Measurements from ENCODE around the gene HPS1. TPM values are rescaled to one million over a fixed set of nuclear protein-coding genes. Genes with fewer than 3 reads are reported as not detected.

Gene HPS1
- total RNA-seq, 2 donors from 2014 or later = 39.6 to 43.3 TPM

DNA sequence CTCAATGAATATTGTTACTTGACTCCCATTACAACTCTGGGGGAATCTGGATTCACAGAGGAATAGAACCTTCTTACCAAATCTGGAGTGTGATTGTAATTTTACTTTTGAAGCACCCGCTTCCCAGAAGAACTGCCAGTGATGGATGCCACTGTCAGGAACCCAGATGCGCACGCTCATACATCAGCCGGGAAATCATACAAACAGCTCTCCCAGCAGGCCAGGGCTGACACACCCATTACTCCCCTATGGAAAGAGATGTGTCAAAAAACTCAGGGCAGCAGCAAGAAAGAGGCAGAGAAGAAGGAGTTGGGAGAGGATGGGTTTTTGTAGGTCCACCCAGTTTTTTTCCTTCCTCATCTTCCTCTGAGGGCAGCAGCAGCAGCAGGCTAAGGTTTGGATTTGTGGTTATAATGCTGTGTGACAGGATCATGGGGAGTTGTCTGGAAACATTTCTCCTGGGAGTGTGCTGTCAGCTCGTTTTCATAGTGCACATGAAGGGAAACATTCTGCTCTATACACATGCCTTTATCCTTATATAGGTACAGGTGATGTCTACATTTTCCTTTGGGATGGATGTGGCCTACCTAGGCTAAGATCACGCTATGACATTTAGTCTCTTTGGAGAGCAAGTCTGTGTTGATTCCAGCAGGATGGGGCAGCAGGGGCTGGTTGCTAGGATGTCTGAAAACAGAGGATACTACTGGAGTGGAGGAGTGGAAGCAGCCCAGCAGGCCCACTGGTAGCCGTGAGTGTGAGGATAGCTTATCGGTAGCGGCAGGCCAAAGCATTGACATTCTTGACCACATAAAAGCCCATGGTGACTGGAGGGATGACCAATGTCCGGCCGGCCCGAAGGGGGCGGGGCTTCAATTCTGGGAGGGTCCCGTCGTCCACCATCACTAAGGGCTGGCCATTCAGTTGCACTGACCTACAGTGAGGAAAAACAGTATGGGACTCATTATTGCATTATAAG is 12.4 kb upstream of the HPS1 start:
- peaks cover 6% of the 10 kb centered on the region for H3K4me1 Mint-ChIP-seq
- WGBS, 2 experiments (ENCODE audit: insufficient coverage in 1 of 2, insufficient read length in 1 of 2) = 79 to 92% methylated on average over 5 to 14 of the region's 15 CpGs

DNA sequence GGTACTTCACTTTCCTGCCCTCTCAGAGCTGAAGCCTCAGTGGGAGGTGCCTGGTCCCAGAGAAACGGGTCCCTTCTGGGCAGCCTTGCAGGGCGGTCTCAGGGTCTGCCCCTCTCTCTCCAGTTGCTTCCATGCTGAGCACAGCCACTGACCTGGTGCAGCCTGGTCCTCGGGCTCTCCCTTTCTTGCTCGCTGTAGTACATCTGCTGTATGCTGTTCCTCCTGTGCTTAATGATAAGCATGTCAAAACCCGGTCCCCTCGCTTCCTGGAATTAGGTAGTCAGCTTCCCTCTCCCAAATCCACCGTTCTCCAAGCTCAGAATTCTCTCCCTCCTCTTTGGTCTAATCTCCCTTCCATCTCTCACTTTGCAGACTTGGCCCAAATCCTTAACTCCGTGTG is 11.0 kb upstream of the HPS1 start:
- Histone ChIP-seq H3K27ac (ENCODE audit: low read depth, low read length) (no peak overlapping the region), H3K36me3 (ENCODE audit: control insufficient read depth, insufficient read depth, low read length) (no peaks in the 10 kb centered on the region), H3K27me3 (ENCODE audit: control insufficient read depth, insufficient read depth, low read length, poor library complexity, severe bottlenecking) (peaks cover 42% of the 10 kb centered on the region), H3K9me3 (ENCODE audit: control insufficient read depth, low read length) (no peaks in the 10 kb centered on the region), H3K9ac (ENCODE audit: extremely low read depth, low read length, poor library complexity, severe bottlenecking) (no peak overlapping the region), H3K4me3 (ENCODE audit: low read length) (no peak overlapping the region), H3K4me1 (ENCODE audit: control insufficient read depth, insufficient read depth, low read length) (peaks cover 18% of the 10 kb centered on the region)
- no peaks in the 10 kb centered on the region for H3K9me3 Mint-ChIP-seq
- DNase-seq = no peak
- H3K4me1 Mint-ChIP-seq = peaks cover 6% of the 10 kb centered on the region
- peaks cover 32% of the 10 kb centered on the region for H3K27me3 Mint-ChIP-seq (ENCODE audit: insufficient read depth)
- 76 to 83% methylated on average over 5 to 8 of the region's 8 CpGs for WGBS, 2 experiments (ENCODE audit: insufficient coverage in 1 of 2, insufficient read length in 1 of 2)
- H3K36me3 Mint-ChIP-seq (ENCODE audit: low read depth) = no peaks in the 10 kb centered on the region
- TF ChIP-seq, protein P1, sequence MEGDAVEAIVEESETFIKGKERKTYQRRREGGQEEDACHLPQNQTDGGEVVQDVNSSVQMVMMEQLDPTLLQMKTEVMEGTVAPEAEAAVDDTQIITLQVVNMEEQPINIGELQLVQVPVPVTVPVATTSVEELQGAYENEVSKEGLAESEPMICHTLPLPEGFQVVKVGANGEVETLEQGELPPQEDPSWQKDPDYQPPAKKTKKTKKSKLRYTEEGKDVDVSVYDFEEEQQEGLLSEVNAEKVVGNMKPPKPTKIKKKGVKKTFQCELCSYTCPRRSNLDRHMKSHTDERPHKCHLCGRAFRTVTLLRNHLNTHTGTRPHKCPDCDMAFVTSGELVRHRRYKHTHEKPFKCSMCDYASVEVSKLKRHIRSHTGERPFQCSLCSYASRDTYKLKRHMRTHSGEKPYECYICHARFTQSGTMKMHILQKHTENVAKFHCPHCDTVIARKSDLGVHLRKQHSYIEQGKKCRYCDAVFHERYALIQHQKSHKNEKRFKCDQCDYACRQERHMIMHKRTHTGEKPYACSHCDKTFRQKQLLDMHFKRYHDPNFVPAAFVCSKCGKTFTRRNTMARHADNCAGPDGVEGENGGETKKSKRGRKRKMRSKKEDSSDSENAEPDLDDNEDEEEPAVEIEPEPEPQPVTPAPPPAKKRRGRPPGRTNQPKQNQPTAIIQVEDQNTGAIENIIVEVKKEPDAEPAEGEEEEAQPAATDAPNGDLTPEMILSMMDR (conservative IDR thresholded peaks at IDR 0.05) = no peak
- H3K27ac Mint-ChIP-seq = no peak overlapping the region
- H3K4me3 Mint-ChIP-seq = no peak overlapping the region

More for the DNA sequence above, 12.4 kb upstream of the HPS1 start:
- H3K27me3 ChIP-seq (ENCODE audit: control insufficient read depth, insufficient read depth, low read length, poor library complexity, severe bottlenecking) = peaks cover 48% of the 10 kb centered on the region
- no peak overlapping the region for H3K27ac Mint-ChIP-seq
- no peak overlapping the region for H3K4me3 ChIP-seq (ENCODE audit: low read length)
- no peak for DNase-seq
- TF ChIP-seq, protein P1 (conservative IDR thresholded peaks at IDR 0.05) = no peak
- no peaks in the 10 kb centered on the region for H3K36me3 Mint-ChIP-seq (ENCODE audit: low read depth)
- peaks cover 18% of the 10 kb centered on the region for H3K4me1 ChIP-seq (ENCODE audit: control insufficient read depth, insufficient read depth, low read length)
- no peaks in the 10 kb centered on the region for H3K9me3 ChIP-seq (ENCODE audit: control insufficient read depth, low read length)
- H3K9me3 Mint-ChIP-seq = no peaks in the 10 kb centered on the region
- no peaks in the 10 kb centered on the region for H3K36me3 ChIP-seq (ENCODE audit: control insufficient read depth, insufficient read depth, low read length)
- H3K27ac ChIP-seq (ENCODE audit: low read depth, low read length) = no peak overlapping the region
- H3K4me3 Mint-ChIP-seq = no peak overlapping the region
- no peak overlapping the region for H3K9ac ChIP-seq (ENCODE audit: extremely low read depth, low read length, poor library complexity, severe bottlenecking)
- peaks cover 44% of the 10 kb centered on the region for H3K27me3 Mint-ChIP-seq (ENCODE audit: insufficient read depth)

DNA sequence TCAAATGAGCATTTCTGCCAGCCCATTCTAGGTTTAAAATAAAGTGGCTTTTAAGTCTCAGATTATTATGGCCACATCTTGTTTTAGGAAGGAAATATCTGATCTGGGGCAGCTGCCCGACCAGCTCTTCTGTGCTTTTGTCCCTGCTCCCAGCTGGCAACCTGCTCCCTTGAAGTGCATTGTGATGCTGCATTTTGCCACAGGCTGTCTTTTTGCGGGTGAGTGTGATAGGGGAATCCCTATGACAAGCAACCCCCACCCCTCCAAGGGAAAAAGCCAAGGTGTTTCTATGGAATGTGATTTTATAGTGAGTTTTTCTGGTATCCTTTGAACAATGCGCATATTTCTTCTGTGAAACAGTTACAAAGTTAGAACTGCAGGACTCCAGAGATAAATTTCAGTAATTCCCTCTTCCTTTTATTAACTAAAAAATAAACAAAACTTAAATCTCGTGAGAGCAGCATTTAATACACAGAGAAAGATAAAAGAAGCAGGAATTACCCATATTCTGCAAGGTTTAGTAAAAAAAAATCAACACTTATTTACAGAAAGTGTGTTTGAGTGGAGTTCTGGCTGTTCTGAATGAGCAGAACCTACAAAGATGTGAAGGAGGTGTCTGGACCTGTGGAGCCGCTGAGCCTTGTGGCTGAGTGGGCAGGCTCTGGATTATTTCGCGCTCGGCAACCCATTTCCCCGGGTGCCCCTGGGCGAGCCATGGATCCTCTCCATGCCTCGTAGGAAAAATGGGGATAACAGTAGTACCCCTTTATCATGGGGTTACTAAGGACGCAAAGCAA is 10.1 kb upstream of the HPS1 start:
- Histone ChIP-seq H3K4me3 (ENCODE audit: low read length) (no peak overlapping the region), H3K36me3 (ENCODE audit: control insufficient read depth, insufficient read depth, low read length) (no peaks in the 10 kb centered on the region), H3K4me1 (ENCODE audit: control insufficient read depth, insufficient read depth, low read length) (peaks cover 18% of the 10 kb centered on the region), H3K27me3 (ENCODE audit: control insufficient read depth, insufficient read depth, low read length, poor library complexity, severe bottlenecking) (peaks cover 37% of the 10 kb centered on the region), H3K9ac (ENCODE audit: extremely low read depth, low read length, poor library complexity, severe bottlenecking) (no peak overlapping the region), H3K27ac (ENCODE audit: low read depth, low read length) (no peak overlapping the region), H3K9me3 (ENCODE audit: control insufficient read depth, low read length) (no peaks in the 10 kb centered on the region)
- Mint-ChIP-seq H3K9me3 (no peaks in the 10 kb centered on the region), H3K27ac (no peak overlapping the region), H3K4me1 (peaks cover 6% of the 10 kb centered on the region), H3K4me3 (no peak overlapping the region), H3K27me3 (ENCODE audit: insufficient read depth) (peaks cover 26% of the 10 kb centered on the region), H3K36me3 (ENCODE audit: low read depth) (no peaks in the 10 kb centered on the region)
- TF ChIP-seq, protein P1 (conservative IDR thresholded peaks at IDR 0.05) = no peak
- WGBS, 2 experiments (ENCODE audit: insufficient coverage in 1 of 2, insufficient read length in 1 of 2) = 86 to 88% methylated on average over 9 to 11 of the region's 12 CpGs
- DNase-seq = no peak

All from endodermal cell (in vitro differentiated cells).